Fibroblast of skin of right quadriceps (primary cell): Measurements from ENCODE around the gene CNST.
"Not testable (repeated sequence)": the region's sequence is repeated elsewhere in the genome, so short reads cannot be mapped to it uniquely, and the experiment has no call there.

Experiments used
- DNase-seq: peaks from one replicate; pipeline ENCODE4 v3.0.0-alpha.2; 2013

Gene CNST

GRCh38 chr1:246588159-246588721, 22.0 kb downstream of the CNST start:
- peak; percentile 78 for DNase-seq

GRCh38 chr1:246589919-246590318, 23.7 kb downstream of the CNST start:
- DNase-seq, result not testable (repeated sequence)

- DNase-seq, result no peak
Observed at GRCh38 chr1:246591047-246591446, 24.8 kb downstream of the CNST start.

- DNase-seq, result no peak
Observed at GRCh38 chr1:246591504-246591903, 25.2 kb downstream of the CNST start.

- DNase-seq, result peak; percentile 44
Observed at GRCh38 chr1:246591958-246592357, 25.7 kb downstream of the CNST start.

DNA sequence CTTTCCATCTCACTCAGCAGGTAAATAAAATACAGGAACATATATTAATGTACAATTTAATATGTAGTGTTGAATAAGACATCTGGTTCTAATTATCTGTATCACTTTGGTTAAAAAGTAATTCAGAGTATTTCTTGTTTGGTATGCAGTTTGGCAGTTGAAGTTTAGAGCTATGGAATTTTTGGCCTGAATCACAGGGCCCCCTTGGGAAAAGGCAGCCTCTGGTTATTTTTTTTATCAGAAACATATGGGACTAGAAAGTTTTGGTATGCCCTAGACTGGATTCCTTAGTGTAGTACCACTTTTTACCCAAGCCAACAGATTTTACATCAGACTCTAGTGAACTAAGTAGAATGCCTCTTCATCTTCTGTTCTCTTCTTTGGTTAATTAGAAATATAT, 26.4 kb downstream of the CNST start:
- peak; percentile 99 for DNase-seq

GRCh38 chr1:246595146-246595545, 28.9 kb downstream of the CNST start:
- DNase-seq, result no peak

- DNase-seq, result peak; percentile 84
Observed at GRCh38 chr1:246597340-246597739, 31.1 kb downstream of the CNST start.

GRCh38 chr1:246597971-246598370, 31.7 kb downstream of the CNST start:
- no peak for DNase-seq

GRCh38 chr1:246599315-246599714, 33.1 kb downstream of the CNST start:
- no peak for DNase-seq

- no peak for DNase-seq
Observed at GRCh38 chr1:246600579-246600978, 34.3 kb downstream of the CNST start.

DNA sequence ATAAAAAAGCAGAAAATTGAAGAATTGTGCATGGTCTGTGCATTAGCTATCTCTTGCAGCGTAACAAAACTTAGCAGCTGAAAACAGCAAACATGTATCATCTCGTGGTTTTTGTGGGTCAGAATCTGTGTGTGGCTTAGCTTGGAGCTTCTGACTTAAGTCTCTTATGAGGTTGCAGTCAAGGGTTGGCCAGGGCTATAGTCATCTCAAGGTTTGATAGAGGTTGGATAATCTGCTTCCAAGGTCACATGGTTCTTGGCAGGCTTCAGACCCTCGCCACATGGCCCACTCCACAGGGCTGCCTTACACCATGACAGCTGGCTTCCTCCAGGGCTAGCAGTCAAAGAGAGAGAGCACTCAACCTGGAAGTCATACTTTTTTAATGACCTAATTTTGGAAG, 35.9 kb downstream of the CNST start:
- DNase-seq, result peak; percentile 42

- not testable (repeated sequence) for DNase-seq
Observed at GRCh38 chr1:246605231-246605630, 39.0 kb downstream of the CNST start.

DNA sequence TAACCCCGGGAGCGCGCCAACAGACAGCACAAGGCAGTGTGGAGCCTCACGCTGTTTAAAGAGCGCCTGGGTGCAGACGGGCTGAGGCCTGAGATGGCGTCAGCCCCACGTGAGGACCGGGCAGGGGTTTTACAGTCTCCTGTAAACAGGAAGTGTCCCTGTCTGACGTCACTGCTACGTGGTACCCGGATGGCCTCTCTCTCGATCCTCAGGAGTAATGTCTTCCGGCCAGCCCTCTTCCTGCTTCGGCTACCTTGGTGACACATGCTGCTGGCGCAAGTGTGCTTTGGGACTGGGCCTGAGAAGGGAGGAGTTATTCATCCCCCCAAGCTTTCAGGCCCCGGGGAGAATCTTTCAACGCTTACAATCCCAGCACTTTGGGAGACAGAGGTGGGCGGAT, 41.2 kb downstream of the CNST start:
- no peak for DNase-seq

DNA sequence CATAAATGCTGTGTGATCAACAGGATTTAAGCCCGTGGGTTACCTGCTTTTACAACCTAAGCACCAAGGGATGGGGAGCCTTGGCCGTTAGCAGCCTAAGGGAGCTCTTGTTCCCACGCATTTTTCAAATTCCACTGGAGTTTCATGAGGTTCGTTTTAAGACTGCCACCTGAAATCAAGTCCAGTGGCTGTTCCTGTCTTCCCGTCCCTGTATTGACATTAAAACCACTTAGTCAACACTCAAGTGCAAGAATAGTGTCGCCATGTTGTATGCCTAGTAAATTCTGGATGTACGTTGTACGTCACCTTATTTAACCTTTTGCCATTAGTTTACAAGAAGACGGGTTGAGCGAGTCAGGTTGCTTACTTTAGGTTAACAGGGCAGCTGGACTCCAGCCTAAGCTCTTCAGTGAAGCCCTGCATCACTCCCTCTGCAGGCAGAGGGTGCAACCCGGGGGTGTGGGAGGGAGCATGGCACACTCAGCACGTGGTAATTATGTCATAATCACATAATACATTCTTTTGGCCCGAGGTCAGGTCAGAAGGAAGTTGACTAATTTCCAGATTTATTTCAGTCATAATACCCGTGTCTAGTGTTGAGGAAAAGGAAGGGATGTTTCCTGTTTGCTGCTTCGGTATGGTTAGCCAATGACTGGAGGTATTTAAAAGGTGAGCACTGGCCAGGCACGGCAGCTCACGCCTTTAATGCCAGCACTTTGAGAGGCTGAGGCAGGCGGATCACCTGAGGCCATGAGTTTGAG, 42.5 kb downstream of the CNST start:
- peak; percentile 89 for DNase-seq

GRCh38 chr1:246609632-246610031, 43.4 kb downstream of the CNST start:
- peak; percentile 88 for DNase-seq

DNA sequence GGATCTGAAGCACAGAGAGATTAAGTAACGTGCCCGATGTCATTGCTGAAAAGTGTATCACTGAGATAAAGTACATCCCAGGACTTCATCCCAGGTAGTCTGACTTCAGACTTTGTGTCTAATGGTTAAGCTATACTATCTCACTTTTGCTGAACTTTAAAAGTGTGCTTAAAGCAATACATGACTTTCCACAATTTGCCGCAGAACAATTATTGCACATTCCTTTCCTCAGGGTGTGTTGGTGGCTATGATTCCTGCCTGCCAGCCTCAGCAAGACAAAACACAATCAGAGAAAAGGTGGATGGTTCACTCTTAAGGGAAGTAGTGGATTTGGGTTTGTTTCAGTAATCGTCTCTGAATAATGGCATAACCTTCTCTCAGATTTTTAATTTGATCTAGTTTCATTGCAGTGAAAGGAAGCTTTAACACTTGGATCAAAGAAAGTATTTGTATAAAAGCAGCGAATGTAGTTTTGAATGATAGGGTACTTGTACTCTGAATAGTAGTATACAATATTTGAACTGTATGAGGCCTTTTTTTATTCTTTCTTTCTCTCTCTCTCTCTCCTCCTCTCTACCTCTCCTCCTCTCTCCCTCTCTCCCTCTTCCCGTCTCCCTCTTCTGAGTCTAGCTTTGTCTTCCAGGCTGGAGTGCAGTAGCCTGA, 47.0 kb downstream of the CNST start:
- DNase-seq, result no peak

DNA sequence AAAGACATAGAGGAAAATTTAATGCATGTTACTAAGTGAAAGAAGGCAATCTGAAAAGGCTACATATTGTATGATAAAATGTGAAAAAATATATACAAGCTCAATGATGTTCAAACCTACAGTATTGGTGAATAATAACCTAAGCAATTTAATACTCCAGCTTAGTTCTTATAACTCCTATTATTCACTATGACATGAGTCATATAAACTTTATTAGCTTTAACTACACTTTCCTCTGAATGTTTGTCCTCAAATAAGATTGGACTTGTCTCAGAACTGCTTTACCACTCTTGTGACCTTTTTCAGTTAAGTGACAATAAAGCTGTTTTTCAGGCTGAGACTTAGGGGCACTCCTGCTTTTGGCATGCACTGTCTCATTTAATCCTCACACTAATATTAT, 50.9 kb downstream of the CNST start:
- no peak for DNase-seq

DNA sequence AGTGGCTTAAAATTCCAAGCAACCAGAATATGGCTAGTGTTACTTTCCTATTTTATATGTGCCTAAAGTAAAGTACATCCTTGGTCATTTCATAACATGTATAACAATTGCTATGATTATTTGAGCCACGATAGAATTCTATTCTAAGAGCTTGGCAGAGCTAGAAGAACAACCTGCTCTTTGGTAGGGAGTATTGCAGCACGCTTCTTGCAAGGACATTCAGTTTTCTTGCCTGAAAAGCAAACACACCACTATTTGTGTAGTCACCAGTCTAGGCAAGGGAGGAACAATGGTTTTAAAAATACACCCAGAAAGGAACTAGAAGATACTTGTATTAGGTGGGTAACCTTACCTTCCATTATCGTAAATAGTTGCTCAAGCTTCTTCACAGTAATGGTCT, 51.5 kb downstream of the CNST start:
- no peak for DNase-seq

GRCh38 chr1:246618240-246618808, 52.1 kb downstream of the CNST start:
- DNase-seq, result no peak

DNA sequence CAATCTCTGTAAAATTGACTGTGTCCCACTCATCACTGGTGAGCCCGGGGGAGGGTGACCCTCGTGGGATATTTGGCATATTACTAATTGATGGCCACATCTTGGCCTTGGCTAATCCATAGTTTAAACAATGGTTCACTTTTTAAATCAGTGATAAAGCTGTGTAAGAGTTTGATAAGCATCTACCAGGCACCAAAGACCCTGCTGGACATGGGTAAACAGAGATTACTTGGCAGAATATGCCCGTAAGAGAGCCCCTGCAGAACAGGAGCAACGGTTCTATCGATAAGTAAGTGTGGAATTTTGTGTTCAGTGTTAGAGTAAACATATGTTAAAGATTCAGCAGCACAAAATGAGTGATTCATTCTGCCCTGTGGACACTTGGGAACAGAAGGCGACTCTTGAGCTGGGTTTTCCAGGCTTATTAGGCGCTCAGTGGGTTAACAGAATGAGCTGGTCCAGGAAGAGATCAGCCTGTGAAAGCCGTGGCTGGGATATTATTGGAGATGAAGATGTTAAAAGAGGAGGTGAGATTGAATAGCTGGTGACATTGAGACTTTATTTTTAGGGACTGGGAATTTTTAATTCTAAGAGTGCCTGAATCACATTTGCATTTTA, 55.9 kb downstream of the CNST start:
- peak; percentile 52 for DNase-seq

DNA sequence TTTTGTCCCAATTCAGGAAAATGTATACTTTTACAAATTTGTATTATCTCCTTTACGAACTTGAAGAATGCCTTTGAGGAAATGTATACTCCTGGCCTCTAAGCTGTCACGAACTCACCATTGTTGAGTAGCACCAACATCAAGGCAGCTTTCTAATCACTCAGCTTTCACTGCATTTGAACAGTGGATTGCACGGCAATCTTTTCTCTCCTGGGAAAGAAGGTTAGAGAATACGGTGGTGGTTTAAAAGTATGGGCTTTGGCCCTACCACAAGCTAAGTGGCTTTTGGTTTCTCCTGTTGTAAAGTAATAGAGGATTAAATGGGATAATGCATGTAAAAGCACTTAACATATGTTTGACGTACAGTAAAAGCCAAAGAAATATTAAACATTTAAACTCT, 57.8 kb downstream of the CNST start:
- DNase-seq, result no peak

- no peak for DNase-seq
Observed at GRCh38 chr1:246629030-246629429, 62.8 kb downstream of the CNST start.

- no peak for DNase-seq
Observed at GRCh38 chr1:246629976-246630375, 63.7 kb downstream of the CNST start.
